AG04449 (cell line): ENCODE measurements around the gene ATXN7L3B.

ENCODE experiments used
- CTCF ChIA-PET: fragments of 350-600 bp; formaldehyde crosslinking; extraction: SDS; loops from one replicate; lab custom pipeline; 2021; ENCODE audit warnings: antibody characterized with exemption; lab: Yijun Ruan, JAX
- POLR2A ChIA-PET: fragments of 400-600, 350-600 bp; formaldehyde crosslinking; extraction: SDS; loops from one replicate; lab custom pipeline; 2020; ENCODE audit warnings: antibody characterized with exemption, inconsistent platforms; lab: Yijun Ruan, JAX
- DNase-seq: peaks from one replicate; pipeline ENCODE4 v3.0.0-alpha.2; 2010; ENCODE audit warnings: low read depth, low spot score
- H3K4me3 ChIP-seq: 2 replicates; pipeline ENCODE4 v1.5.1; 2011; ENCODE audit warnings: low read depth, mild to moderate bottlenecking, control low read depth, low read length
- CTCF ChIP-seq: IDR thresholded peaks from one replicate; pipeline ENCODE4 v1.5.1; 2011; ENCODE audit warnings: mild to moderate bottlenecking, moderate library complexity, low read length, control low read depth, inconsistent platforms; ENCODE audit not compliant: insufficient read depth; ENCODE audit errors: missing control alignments

ATXN7L3B gene

GRCh38 chr12:74535536-74535935, 2.1 kb upstream of the ATXN7L3B start:
- POLR2A ChIA-PET, result no interaction called here
- CTCF ChIA-PET, result no interaction called here
- no peak for TF ChIP-seq CTCF
- no peak for DNase-seq
- H3K4me3 ChIP-seq, result no peak overlapping the region

DNA sequence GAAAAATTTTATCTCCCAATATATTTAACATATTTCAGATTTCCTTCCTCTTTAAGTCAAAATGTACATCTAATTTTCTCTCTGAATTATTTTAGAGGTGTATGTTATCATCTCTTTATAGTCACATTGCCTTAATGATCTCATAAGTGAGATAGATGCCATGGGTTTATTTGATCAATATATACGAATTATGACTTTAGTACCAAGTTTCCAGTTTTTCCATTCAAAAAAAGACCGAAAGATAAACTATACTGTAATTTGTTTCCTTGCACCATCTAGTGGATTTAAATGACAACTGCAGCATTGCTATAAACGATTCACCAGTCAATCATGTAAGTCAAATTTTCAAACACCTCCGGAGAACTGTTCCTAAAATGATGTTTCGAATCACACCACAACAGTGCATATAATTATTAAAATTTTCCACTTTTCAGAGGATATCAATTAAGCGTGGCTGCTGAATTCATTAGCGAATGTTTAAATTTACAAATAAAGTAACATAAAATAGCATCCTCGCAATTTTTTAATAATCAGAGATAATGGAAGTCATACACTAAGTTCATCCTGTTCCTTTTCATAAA, 419 bp upstream of the ATXN7L3B start:
- ChIA-PET CTCF (no interaction called here), POLR2A (interaction anchor here (1.2 kb wide), 1 partner anchor 14 kb away, joined by 3 read pairs; no protein-coding TSS in a partner anchor)
- TF ChIP-seq CTCF, result peak; percentile 38
- peak; percentile 14 for DNase-seq
- H3K4me3 ChIP-seq, result peak overlapping the region; percentile 81

- no peak for DNase-seq
- POLR2A ChIA-PET, result interaction anchor here (1.2 kb wide), 1 partner anchor 16 kb away, joined by 3 read pairs; no protein-coding TSS in a partner anchor
Measured at GRCh38 chr12:74538491-74539258, 1.0 kb downstream of the ATXN7L3B start.

DNA sequence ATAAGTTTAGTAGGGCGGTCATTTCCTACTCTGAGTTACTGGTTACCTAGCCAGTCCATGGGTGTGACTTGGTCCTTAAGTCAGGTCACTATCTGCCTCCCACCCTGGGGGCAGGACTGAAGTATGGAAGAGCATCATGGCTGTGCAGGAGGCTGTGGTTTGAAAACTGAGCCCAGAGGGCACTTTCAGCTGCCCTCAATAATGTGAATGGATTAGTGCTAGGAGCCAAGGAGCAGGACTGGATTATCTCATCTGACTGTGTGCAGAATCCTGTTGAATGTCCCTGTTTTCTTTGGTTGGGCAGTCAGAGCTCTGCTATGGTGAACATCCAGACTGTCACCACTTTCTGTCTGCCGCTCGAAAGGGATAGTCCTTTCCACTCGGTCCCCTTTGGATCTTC, 1.6 kb downstream of the ATXN7L3B start:
- ChIA-PET POLR2A (no interaction called here), CTCF (no interaction called here)
- TF ChIP-seq CTCF, result no peak
- no peak for DNase-seq
- peak overlapping the region; percentile 81 for H3K4me3 ChIP-seq

More at GRCh38 chr12:74538491-74539258, 1.0 kb downstream of the ATXN7L3B start:
- CTCF ChIA-PET, result interaction anchor here (1.2 kb wide), 1 partner anchor 9 kb away, joined by 3 read pairs; no protein-coding TSS in a partner anchor
- H3K4me3 ChIP-seq, result peak overlapping the region; percentile 81
- no peak for TF ChIP-seq CTCF

DNA sequence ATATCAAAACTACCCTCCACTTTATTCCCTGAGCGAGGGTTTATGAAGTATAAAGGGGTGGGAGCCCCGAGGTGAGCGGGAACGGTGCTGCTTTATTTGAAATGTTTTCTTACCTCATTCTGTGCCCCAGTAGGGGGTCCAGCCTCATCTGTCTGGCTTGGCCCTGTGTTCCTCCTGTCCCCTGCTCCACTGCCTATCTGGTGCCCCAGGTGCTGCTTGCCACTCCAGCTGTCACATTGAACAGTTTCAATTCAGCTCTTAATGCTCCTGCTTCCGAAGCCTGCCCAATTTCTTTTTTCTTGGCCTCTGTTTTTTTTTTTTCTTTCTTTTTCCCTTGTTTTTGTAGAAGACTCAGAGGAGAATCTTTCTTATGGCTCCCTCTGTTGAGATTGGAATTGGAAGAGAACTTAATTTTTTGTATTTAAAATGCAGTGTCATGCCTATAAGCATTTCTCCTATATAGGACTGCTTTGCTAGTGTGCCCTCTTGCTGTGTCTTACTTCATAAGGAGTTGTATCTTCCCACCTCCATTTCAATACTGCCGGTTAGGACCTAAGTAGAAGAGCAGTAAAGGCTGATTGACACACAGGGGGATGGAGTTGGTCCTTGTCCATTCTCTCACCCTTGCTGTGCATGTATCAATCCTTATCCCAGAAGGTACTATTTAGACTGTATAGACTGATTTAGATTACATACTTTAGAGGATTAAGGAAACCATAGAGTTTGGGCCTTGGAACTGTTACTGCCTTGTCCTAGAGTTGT, 2.3 kb downstream of the ATXN7L3B start:
- CTCF ChIA-PET, result no interaction called here
- POLR2A ChIA-PET, result no interaction called here
- peak overlapping the region; percentile 81 for H3K4me3 ChIP-seq
- no peak for TF ChIP-seq CTCF
- DNase-seq, result no peak

DNA sequence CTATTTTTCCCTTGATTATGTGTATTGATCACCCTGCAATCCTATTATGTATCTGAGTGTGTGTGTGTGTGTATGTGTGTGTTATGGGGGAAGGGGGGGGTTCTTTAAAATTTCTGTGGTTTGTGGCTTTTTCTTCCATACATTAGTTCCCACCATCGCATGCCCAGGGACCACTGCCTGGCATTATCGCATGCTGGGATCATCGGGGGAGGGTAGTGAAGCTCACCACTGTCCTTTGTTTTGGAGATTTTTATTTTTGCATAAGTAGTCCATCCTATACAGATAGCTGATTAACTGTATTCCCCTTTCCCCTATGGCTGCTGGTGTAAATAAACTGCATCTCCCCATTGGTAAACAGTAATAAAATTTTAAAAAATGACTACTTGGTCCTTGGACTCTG, 3.4 kb downstream of the ATXN7L3B start:
- POLR2A ChIA-PET, result no interaction called here
- CTCF ChIA-PET, result no interaction called here
- no peak for DNase-seq
- no peak for TF ChIP-seq CTCF
- H3K4me3 ChIP-seq, result no peak overlapping the region
